HG02852 (cell line): Measurements from ENCODE around the gene STRN.
"Not testable (repeated sequence)": the region's sequence is repeated elsewhere in the genome, so short reads cannot be mapped to it uniquely, and the experiment has no call there.

ENCODE experiments used
- ATAC-seq: cut with Tn5 transposase; IDR thresholded peaks from one replicate; pipeline ENCODE4 v1.9.1; 2021; ENCODE audit warnings: mild to moderate bottlenecking, moderate library complexity; ENCODE audit not compliant: unreplicated experiment

The STRN gene

GRCh38 chr2:36964496-36965058 is 1.8 kb downstream of the STRN start:
- no peak for ATAC-seq

- no peak for ATAC-seq
These were observed 2.6 kb downstream of the STRN start for GRCh38 chr2:36963734-36964133.

DNA sequence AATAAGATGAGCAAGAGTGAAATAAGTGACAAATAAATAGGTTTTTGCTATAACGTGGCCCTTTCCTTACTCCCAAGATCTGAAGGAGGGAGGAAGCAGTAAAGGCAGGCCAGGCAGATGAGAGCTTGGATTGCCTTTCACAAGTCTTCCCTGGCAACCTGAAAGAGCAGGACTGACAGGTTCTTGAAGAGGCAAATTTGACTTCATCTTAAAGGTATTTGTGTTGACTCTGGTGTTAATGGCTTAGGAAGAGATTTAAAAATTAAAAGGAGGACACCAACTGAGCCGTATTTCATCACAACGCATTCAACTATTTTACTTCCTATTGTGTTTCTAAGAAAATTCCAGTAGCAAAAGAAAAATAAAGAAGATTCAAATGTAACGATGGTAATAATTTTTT is 3.2 kb downstream of the STRN start:
- no peak for ATAC-seq

GRCh38 chr2:36960773-36961172 is 5.6 kb downstream of the STRN start:
- no peak for ATAC-seq

- no peak for ATAC-seq
These were observed 6.2 kb downstream of the STRN start for GRCh38 chr2:36960005-36960675.

DNA sequence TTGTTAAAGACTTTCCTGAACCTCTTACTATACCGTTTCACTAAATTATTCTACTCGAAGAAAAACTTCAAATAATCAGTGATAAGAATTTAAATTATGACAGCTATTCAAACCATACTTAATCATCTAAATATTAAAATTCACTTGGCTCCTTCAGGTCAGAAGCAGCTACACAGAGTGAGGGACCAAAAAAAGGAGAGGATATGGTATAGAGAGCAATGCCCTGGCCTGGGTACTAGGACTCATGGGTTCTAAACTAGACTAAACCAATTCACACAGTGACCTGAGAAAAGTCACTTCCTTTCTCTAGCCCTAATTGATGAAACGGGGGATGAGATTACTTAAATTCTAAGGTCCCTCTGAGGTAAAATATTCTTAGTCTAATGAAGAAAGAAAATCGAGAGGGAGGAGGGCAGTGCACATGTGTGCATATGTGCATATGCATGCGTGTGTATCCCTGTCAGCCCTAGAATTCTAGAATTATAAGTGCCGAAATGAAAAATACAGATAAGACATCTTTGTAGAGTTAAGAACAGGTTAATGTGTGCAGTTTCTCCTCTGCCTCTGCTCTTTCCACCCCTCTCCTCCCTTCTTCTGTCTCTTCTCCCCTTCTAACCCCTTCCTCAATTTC is 11.2 kb downstream of the STRN start:
- ATAC-seq = no peak

- ATAC-seq = no peak
These were observed 13.6 kb downstream of the STRN start for GRCh38 chr2:36952748-36953197.

- no peak for ATAC-seq
These were observed 14.8 kb downstream of the STRN start for GRCh38 chr2:36951574-36951973.

DNA sequence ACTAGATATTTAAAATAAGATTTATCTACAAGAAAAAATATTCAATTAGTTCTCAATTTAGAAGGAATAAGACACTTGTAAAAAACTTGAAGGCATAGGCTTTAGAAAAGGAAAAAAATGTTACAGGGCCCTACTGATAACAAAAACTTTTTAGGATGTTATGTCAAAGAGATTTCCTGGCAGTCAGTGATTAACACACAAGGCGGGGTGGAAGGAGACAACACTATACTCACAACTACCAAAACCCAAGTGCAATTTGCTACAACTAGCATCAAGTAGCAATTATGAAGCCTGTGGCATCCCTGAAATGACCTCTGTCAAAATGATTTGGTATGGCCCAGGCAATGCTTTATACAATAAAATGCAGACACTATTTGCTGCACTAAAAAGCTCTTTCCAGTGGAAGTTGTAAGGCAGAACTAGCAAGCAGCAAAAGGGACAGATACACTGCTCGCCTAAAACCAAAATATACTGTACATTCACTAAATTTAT is 15.3 kb downstream of the STRN start:
- no peak for ATAC-seq

DNA sequence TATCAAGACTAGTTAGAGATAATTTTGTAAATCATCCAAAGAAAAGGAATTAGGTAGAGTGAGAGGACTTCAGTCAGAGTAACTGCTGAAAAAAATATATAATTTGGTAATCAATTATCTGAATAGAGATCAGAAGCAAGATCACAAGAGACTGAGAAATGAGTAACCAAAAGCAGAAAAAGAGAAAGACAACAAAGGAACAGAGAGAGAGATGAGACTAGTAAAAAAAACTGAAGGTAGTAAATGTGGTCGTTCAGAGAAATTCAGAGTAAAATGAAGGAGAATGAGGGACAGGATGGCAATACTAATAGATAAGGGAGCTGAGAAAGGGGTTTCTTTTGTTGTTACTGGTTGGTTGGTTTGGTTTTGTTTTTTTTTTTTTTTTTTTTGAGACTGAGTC is 16.5 kb downstream of the STRN start:
- no peak for ATAC-seq

DNA sequence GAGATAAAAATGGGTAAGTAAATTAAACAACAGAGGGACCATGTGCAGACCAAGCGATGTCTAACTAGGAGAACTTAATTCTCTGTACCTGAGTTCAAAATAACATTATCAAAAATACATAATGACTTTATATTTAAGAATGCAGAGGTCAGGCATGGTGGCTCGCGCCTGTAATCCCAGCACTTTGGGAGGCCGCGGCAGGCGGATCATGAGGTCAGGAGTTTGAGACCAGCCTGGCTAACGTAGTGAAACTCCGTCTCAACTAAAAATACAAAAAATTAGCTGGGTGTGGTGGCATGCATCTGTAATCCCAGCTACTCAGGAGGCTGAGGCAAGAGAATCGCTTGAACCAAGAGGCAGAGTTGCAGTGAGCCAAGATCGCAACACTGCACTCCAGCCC is 21.1 kb downstream of the STRN start:
- ATAC-seq = not testable (repeated sequence)

DNA sequence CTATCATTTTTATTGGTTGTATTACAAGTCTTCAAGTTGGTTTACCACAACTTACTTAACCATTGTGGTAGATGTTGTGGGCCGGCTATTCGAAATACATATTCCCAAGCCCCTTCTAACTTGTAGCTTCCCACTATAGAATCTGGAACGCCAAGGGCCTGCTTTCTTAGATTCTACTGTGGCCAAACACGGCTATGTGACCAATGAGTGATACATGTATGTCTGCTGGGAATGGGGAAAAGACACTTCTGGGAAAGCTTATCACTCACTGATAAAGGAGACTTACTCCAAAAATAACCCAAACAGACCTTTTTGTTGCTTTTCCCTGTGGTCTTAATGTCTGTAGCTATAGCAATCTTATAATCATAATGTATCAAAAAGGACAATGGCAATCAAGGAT is 24.5 kb downstream of the STRN start:
- ATAC-seq = no peak

DNA sequence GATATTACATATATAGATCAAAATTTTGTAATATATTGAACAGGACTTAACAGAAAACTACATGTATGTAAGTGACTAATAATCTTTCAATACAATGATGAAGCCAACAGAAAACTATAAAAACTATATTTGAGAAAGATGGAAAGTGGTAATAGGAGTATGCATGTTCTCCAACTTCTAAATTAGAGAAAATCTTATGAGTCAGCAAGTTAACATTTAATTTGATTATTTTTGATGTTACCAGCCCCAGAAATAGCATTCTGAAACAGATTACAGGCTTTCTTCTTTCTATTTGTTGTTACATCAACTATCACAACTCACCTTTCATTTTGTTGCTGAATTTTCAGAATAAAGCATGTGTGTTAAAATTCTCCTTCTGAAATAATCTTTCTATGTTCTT is 29.8 kb downstream of the STRN start:
- ATAC-seq = not testable (repeated sequence)

DNA sequence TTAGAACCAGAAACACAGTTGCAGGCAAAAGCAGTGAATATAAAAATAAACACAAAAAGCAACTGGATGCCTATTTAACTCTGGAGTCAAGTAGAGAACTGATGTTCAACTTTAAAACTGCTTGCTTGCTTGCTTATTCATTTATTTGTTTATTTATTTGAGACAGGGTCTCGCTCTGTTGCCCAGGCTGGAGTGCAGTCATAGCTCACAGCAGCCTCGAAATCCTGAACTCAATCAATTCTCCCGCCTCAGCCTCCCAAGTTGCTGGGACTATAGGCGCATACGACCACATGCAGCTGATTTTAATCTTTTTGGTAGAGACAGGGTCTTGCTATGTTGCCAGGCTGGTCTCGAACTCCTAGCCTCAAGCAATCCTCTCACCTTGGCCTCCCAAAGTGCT is 34.6 kb downstream of the STRN start:
- not testable (repeated sequence) for ATAC-seq

GRCh38 chr2:36930787-36931410 is 35.4 kb downstream of the STRN start:
- not testable (repeated sequence) for ATAC-seq

GRCh38 chr2:36926175-36927132 is 39.9 kb downstream of the STRN start:
- not testable (repeated sequence) for ATAC-seq

DNA sequence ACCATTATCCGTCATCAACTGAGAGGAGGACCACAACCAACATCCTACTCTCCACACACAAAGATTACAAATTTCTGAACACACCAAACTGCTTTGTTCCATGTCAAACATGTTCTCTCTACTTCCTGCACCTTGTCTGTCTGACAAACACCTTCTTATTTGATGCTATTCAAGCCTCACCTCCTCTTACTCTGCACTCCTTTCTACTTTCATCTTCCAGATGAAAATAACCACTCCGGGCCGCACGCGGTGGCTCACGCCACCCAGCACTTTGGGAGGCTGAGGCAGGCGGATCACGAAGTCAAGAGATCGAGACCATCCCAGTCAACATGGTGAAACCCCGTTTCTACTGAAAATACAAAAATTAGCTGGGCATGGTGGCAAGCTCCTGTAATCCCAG is 43.7 kb downstream of the STRN start:
- ATAC-seq = not testable (repeated sequence)

- ATAC-seq = no peak
These were observed 44.4 kb downstream of the STRN start for GRCh38 chr2:36921984-36922383.

DNA sequence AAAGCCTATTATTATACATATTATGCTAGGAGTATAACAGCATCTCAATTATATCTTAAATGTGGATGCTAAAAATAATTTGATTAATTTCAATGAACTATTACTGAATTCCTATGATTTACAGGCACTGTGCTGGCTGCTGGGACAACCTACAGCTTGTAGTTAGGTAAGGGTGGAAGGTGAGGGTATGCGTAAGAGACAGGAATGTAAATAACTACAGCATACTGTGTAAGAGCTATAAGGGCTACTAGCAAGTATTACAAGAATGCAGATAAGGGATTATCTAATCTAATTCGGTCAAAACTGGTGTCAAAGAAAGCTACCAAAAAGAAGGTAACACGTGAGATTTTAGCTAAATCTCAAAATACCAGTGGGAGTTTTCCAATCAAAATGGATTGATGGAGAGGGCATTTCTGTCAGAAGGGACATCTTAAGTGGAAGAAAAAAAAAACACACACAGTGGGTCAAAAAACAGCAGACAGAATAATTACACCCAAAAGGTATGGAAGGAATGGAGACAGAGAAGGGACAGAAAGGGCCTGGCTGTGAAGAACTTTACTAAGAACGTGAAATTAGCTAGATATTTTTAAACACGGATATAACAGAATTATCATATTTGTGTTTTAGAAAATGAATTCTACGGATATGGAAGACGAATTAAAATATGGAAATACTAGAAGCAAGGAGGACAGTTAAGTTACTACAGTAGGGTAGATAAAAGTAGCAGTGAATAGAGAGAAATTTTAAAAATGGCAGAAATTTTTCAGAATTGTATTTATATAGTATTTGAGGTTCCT is 47.1 kb downstream of the STRN start:
- no peak for ATAC-seq

DNA sequence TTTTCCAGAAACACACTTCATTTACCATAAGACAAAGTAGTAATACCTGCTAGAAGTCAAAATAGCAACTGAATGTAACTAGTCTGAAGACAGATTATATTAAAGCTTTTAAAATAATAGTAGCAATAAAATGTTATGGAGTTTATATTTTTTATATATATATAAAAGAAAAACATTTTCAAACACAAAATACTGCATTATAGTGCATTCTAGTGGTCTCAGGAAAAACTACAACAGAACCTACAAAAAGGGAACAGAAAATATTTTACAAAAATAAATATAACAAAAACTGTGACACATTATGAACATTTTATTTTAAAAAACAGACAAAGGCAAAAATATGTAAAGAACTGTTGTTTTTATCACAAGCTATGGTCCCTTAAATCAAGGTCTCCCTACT is 48.0 kb downstream of the STRN start:
- no peak for ATAC-seq
